ENCODE results near the gene PRR13.
"Not testable (repeated sequence)": the region's sequence is repeated elsewhere in the genome, so short reads cannot be mapped to it uniquely, and the experiment has no call there.

Gene PRR13, protein sequence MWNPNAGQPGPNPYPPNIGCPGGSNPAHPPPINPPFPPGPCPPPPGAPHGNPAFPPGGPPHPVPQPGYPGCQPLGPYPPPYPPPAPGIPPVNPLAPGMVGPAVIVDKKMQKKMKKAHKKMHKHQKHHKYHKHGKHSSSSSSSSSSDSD

DNA sequence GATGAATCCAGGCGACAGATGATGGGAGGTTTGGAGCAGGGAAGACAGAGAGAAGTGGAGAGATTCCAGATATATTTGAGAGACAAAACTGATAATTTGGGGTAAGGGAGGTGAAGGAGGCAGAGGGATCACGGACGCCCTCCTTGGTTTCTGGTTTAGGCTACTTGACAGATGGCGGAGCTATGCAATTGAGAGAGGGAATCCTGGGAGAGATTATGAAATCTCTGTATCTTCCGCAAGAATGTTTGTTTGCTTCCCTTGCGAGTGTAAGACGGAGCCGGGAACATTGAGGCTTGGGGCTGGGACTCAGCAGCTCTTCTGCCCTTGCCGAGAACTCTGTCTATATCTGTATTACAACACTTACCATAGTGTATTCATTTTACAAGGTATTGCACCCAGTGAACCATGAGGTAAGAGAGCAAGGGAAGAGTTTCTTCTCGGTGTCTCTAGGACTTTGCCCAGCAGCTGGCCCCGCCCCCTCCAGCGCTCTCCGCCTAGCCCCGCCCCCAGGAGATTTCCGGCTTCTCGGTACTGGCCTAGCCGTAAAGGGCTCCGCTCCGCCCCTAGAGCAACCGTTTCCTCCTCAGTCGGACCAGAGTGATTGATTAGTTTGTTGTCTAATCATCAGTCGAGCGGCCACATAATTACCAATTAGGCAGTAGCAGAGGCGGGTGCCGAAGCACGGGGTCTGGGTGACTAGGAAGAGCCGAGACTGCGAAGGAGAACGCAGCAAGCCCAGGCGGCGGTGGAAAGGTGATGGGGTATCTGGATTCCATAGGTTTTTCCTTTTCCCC, at the start of gene PRR13:
TSS of gene PRR13 (plus strand) at position 695 of the 794 bp plus-strand sequence. CDS start 981 bp downstream, outside the sequence.
- peak; percentile 96 for DNase-seq

DNA sequence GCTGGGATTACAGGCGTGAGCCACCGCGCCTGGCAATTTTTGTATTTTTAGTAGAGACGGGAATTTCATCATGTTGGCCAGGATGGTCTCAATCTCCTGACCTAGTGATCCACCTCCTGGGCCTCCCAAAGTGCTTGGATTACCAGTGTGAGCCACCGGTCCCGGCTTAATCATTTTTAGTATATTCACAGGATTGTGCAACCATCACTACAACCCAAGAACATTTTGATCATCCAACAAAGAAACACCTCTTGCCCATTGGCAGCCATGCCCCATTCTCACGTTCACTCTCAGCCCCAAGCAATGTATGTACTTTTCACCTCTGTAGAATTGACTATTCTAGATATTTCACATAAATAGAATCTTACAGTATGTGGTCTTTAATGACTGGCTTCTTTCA, 41.6 kb upstream of the PRR13 start:
- no peak for DNase-seq

DNA sequence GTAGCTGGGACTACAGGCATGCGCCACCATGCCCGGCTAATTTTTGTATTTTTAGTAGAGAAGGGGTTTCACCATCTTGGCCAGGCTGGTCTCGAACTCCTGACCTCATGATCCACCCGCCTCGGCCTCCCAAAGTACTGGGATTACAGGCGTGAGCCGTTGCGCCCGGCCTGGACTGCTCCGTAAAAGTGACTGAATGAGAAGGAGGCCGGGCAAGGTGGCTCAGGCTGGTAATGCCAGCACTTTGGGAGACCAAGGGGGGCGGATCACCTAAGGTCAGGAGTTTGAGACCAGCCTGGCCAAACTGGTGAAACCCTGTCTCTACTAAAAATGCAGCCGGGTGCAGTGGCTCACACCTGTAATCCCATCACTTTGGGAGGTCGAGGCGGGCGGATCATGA, 39.2 kb upstream of the PRR13 start:
- not testable (repeated sequence) for DNase-seq

DNA sequence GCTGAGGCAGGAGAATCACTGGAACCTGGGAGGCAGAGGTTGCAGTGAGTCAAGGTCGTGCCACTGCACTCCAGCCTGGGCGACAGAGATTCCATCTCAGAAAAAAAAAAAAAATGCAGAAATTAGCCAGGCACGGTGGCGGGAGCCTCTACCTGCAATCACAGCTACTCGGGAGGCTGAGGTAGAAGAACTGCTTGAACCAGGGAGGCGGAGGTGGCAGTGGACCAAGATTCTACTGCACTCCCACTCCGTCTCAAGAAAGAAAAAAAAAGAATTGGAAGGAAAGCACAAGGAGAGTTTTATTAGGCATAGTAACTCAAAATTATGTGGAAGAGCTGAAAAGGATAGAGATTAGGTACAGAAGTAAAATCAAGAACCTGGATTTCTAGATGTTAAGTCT, 38.7 kb upstream of the PRR13 start:
- no peak for DNase-seq

DNA sequence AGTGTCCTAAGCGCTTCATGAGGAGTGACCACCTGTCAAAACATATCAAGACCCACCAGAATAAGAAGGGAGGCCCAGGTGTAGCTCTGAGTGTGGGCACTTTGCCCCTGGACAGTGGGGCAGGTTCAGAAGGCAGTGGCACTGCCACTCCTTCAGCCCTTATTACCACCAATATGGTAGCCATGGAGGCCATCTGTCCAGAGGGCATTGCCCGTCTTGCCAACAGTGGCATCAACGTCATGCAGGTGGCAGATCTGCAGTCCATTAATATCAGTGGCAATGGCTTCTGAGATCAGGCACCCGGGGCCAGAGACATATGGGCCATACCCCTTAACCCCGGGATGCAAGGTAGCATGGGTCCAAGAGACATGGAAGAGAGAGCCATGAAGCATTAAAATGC, 30.6 kb upstream of the PRR13 start:
- DNase-seq = no peak

DNA sequence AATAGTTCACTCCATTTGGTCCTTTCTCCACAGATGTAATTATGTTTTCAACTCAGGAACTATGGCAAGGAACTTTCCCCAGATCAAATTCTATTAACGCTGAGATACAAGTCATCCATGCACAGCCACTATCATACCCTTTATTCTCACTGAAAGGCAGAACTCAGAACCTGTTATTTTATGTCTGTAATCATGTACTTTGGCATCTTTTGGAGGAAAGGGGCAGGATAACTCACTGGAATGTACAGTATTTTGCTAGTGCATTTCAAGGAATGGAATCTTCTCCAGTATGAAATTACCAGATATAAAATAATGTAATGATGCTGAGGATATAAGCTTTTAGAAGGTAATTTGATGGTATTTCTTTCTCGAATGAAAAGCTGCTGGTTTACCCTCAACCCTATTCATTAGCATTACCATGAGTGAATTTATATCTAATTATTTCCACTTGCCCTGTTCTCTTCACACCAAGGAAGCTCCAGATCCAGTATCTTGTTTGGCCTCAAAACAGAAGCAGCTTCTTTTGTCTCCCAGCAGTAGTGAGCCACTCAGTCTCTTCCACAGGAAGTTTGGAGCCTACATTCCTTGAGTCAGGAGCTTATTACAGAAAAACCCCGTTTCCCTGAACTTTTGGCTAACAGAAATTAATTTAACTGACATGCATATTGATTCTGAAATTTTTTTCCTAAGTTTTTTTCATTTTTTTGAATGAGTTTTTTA, 27.9 kb upstream of the PRR13 start:
- no peak for DNase-seq

DNA sequence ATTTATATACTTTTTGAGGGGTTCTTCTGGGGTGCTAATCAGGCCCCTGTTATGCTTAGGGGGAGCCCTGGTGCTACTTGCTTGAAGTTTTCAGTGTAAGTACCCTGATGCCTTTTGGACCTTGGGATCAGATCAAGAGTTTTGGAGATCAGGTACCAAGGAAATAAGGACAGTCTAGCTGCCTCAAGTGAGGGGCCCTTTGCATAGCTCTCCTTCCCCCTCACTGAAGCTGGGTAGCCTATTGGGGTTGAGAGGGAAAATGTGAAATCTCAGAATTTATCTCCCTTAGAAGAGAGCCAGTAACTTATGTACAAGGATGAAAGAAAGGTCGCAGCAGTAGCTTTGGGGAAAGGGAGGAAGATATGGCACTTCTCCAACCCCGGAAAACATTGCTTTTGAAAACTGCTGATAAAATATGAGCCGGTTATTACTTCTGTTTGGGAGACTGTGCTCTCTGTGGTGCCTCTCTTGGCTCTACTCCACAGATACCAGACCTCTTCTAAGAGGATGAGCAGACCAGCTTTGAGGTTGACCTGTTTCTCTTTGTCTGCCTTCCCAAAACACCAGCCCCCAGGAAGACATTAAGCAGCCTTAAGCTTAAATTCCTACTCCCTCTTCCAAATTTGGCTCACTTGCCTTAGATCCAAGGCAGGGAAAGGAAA, 26.6 kb upstream of the PRR13 start:
- DNase-seq = no peak

DNA sequence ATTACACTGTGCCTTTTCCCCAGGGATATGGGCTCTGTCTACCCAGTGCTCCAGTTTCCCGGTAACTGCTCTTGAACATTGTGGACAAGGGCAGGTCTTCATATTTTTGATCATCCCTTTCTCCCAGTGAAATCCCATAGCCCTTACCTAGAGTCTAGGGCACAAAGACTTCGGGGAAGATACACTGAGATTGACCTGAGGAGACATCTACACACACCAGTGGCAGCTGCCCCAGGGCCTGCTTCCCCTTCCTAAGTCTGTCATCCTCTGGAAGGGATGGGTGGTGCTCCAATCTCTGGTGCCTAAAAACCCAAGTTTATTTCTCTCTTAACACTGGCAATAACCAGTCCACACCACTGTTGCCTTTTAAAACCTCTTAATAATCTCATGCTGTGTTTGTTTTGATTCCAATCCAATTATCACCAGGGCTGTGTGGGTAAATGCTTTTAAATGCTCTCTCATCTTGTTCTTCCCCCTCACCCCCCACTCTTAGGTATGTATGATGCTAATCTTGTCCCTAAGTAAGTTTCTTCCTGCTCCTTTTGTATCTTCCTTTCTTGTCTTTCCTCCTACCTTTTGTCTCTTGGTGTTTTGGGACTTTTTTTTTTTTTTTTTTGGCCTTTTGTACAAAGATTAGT, 25.7 kb upstream of the PRR13 start:
- not testable (repeated sequence) for DNase-seq

DNA sequence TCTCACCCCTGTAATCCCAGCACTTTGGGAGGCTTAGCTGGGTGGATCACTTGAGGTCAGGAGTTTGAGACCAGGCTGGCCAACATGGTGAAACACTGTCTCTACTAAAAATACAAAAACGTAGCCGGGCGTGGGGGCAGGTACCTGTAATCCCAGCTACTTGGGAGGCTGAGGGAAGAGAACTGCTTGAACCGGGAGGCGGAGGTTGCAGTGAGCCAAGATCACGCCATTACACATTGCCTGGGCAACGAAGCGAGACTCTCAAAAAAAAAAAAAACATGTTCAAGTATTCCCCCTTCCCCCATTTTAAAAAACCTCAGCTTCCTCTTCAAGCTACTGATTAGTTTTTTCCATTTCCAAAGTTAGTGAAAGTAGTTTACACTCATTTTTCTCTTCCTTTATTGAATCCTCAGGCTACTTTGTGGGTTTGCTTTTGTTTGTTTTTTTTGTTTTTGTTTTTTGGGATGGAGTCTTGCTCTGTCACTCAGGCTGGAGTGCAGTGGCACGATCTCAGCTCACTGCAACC, 24.2 kb upstream of the PRR13 start:
- DNase-seq = not testable (repeated sequence)

DNA sequence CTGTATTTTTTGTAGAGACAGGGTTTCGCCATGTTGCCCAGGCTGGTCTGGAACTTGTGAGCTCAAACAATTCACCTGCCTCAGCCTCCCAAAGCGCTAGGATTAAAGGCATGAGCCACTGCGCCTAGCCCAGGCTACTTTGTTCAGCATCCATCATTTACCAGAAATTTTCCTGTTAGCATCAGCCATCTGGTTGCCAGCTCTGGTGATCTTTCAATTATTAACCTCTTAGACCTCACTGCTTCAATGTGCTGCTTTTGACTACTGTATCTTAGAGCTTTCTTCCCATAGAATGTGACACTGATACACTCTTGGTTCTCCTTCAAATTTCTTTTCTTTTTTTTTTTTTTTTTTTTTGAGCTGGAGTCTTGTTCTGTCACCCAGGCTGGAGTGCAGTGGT, 23.3 kb upstream of the PRR13 start:
- DNase-seq = no peak

DNA sequence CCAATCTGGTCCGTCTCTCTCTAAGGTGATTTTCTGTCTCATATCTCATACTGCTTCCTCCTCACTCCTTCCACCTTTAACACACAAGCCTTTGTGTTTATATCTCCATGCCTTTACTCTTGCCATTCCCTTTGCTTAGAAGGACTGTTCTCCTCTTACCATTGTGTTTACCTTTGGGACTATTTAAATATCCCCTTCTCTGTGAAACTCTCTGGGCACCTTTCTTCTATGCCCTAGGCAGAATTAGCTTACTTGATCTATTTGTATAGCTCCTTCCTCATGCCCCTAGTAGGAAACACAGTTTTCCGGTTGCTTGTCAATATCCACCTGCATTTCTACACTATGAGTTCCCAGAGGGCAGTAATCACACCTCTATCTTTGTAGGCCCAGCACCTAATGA, 21.8 kb upstream of the PRR13 start:
- no peak for DNase-seq

DNA sequence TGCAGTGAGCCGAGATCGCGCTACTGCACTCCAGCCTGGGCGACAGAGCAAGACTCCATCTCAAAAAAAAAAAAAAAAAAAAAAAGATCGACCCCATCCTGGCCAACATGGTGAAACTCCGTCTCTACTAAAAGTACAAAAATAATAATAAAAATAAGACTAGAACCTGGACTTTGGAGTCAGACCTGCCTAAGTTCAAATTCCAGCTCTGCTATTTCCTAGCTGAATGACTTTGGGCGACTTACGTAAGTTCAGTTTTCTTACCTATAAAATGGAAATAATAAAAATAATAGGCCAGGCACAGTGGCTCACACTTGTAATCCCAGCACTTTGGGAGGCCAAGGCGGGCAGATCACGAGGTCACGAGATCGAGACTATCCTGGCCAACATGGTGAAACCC, 19.3 kb upstream of the PRR13 start:
- DNase-seq = not testable (repeated sequence)

DNA sequence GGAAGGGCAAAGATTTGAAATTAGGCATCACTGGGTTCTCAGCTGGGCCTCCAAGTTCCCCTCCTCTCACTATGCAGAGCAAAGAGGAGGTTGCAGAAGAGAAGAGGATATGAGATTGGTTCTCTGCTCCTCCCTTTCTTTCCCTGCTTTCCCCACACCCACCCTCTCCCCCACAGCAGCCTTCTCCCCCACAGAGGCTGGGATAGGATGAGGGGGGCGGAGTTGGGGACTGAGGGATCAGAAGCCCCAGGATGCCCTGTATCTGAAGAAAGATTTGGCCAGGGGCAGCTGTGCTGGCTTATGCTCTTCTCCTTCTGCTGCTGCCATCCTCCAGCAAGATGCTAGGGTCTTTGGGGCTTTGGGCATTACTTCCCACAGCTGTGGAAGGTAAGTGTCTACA, 17.9 kb upstream of the PRR13 start, which contains the start of gene AMHR2:
TSS of gene AMHR2 (plus strand) at position 259 of the 400 bp plus-strand sequence. CDS start at position 339, 80 bp downstream.
- no peak for DNase-seq

DNA sequence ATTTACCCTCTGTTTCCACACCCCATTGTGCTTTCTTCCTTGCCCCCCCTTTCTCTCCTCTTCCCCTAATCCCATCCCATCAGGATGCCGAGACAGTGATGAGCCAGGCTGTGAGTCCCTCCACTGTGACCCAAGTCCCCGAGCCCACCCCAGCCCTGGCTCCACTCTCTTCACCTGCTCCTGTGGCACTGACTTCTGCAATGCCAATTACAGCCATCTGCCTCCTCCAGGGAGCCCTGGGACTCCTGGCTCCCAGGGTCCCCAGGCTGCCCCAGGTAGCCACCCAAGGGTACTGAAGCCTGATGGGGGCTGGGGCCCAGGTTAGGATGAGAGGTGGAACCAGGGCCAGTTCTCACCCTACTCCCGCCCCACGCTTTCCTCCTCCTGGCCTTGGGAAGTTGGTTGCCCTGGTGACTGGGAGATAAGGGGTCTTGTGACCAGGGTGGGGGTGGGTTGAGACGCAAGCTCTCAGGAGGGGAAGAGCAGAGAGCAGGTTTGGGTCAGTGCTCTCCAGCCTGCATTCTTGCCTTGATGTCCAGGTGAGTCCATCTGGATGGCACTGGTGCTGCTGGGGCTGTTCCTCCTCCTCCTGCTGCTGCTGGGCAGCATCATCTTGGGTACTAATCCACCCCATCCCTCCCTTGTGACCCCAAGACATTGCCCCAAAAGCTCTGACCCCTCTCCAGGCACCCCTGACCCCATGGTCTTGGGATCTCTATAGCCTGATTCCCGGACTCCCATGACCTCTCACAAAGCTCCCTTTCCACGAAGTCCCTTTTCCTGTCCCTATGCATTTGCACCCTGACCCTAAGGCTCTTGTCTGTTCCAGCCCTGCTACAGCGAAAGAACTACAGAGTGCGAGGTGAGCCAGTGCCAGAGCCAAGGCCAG, 16.7 kb upstream of the PRR13 start:
- DNase-seq = no peak

DNA sequence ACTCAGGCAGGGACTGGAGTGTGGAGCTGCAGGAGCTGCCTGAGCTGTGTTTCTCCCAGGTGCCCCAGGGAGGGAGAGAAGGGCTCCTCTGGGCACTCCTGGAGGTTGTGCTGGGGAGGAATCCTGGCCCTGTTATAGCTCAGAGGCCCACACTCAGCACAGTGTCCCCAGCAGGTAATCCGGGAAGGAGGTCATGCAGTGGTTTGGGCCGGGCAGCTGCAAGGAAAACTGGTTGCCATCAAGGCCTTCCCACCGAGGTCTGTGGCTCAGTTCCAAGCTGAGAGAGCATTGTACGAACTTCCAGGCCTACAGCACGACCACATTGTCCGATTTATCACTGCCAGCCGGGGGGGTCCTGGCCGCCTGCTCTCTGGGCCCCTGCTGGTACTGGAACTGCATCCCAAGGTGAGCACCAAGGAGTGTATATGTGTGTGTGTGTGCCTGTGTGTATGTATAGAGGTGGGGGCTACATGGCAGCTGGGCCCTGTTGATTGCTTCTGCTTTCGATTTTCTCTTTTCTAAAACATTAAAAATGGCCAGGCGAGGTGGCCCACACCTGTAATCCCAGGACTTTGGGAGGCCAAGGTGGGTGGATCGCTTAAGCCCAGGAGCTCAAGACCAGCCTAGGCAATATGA, 15.9 kb upstream of the PRR13 start:
- no peak for DNase-seq

DNA sequence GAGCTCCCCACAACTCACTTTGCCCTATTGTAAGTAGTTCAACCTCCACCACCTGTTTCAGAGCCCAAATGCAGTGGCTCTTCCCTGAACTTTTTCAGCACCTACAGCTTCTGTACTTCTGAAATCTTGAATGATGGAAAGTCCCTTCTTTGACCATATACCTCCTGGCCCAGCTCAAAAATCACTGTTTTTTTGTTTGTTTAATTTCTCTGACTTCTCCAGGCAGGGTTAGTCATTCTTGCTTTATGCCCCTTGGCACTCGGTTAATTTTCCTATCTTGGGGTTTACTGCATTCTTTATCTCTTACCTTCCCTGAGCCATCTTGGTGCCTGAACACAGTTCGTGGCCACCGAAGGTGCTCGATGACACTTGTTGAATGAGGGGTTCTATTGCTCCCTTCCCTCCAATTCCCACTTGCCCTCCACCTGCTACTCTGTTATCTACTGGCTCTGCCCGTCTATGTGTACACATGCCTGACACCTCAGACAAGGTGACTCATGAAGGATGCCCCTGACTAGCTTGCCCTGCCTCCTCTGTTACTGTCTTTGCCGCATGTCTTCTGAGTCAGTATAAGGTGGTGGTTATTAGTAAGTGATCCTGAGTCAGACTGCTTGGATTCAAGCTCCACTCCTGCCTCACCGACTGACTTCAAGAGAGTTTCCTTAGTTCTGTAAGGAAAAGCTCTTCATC, 13.5 kb upstream of the PRR13 start:
- no peak for DNase-seq

DNA sequence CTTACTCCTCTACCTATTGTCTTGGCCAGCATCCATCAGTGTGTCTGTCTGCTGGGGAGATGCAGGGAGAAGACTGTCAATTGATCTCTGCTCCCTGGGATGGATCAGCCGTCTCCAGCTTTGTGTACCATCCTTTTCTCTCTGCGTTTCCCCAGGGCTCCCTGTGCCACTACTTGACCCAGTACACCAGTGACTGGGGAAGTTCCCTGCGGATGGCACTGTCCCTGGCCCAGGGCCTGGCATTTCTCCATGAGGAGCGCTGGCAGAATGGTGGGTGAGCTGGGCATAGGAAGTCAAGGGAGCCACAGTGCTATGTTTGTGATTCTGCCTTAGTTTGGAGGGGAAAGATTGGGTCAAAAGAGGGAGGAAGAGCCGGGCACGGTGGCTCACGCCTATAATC, 12.8 kb upstream of the PRR13 start:
- DNase-seq = no peak

DNA sequence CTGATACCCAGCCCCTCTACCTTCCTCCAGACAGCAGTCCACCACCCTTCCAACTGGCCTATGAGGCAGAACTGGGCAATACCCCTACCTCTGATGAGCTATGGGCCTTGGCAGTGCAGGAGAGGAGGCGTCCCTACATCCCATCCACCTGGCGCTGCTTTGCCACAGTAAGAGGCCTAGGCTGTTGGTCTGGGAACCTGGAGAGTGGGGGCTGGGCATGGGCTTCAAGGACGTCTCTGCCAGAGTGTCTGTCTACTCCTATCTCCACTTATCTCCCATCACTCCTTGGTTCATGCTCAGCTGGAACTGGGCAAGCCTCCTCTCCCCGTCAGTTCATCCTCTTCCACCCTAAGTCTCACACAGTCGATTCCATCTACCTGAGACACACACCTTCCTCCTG, 11.4 kb upstream of the PRR13 start:
- DNase-seq = no peak

DNA sequence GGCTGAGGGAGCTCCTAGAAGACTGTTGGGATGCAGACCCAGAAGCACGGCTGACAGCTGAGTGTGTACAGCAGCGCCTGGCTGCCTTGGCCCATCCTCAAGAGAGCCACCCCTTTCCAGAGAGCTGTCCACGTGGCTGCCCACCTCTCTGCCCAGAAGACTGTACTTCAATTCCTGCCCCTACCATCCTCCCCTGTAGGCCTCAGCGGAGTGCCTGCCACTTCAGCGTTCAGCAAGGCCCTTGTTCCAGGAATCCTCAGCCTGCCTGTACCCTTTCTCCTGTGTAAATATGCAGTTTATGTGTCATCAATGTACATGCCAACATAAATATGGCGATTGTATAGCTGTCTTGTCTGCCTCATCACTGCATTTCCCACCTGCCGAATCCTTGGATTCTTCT, 10.3 kb upstream of the PRR13 start:
- DNase-seq = no peak

DNA sequence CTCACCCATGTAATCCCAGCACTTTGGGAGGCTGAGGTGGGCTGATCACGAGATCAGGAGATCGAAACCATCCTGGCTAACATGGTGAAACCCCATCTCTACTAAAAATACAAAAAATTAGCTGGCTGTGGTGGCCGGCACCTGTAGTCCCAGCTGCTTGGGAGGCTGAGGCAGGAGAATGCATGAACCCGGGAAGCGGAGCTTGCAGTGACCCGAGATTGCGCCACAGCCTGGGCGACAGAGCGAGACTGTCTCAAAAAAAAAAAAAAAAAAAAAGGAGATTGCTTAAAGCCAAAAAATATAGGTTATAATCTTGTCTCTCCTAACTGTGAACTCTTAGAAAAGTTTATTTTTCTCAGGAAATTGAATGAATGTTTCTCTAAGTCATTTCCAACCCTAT, 6.2 kb upstream of the PRR13 start:
- not testable (repeated sequence) for DNase-seq
